ENCODE data around the gene ABHD14A. TPM values are rescaled to one million over a fixed set of nuclear protein-coding genes. Genes with fewer than 3 reads are reported as not detected.

The ABHD14A gene
- total RNA-seq, 1 donor from 2014 or later: 5.4 TPM

GRCh38 chr3:51961602-51962569, 13.0 kb upstream of the ABHD14A start:
- peaks cover 17% of the 10 kb centered on the region for H3K27me3 Mint-ChIP-seq (ENCODE audit: unreplicated experiment)
- H3K9me3 Mint-ChIP-seq (ENCODE audit: unreplicated experiment): no peaks in the 10 kb centered on the region
- DNase-seq (ENCODE audit: low spot score): no peak
- H3K4me3 Mint-ChIP-seq (ENCODE audit: unreplicated experiment): no peak overlapping the region
- H3K4me1 Mint-ChIP-seq (ENCODE audit: unreplicated experiment): peaks cover 9% of the 10 kb centered on the region
- TF ChIP-seq CTCF (IDR thresholded peaks at IDR 0.05; ENCODE audit: unreplicated experiment): no peak
- H3K27ac Mint-ChIP-seq (ENCODE audit: unreplicated experiment): no peak overlapping the region
- H3K36me3 Mint-ChIP-seq (ENCODE audit: low read depth, unreplicated experiment): peaks cover 4% of the 10 kb centered on the region

GRCh38 chr3:51962854-51963530, 11.9 kb upstream of the ABHD14A start:
- TF ChIP-seq CTCF (IDR thresholded peaks at IDR 0.05; ENCODE audit: unreplicated experiment): no peak
- Mint-ChIP-seq H3K4me1 (ENCODE audit: unreplicated experiment) (peaks cover 9% of the 10 kb centered on the region), H3K36me3 (ENCODE audit: low read depth, unreplicated experiment) (peaks cover 4% of the 10 kb centered on the region), H3K4me3 (ENCODE audit: unreplicated experiment) (no peak overlapping the region), H3K27me3 (ENCODE audit: unreplicated experiment) (peaks cover 17% of the 10 kb centered on the region), H3K27ac (ENCODE audit: unreplicated experiment) (no peak overlapping the region), H3K9me3 (ENCODE audit: unreplicated experiment) (no peaks in the 10 kb centered on the region)
- no peak for DNase-seq (ENCODE audit: low spot score)

DNA sequence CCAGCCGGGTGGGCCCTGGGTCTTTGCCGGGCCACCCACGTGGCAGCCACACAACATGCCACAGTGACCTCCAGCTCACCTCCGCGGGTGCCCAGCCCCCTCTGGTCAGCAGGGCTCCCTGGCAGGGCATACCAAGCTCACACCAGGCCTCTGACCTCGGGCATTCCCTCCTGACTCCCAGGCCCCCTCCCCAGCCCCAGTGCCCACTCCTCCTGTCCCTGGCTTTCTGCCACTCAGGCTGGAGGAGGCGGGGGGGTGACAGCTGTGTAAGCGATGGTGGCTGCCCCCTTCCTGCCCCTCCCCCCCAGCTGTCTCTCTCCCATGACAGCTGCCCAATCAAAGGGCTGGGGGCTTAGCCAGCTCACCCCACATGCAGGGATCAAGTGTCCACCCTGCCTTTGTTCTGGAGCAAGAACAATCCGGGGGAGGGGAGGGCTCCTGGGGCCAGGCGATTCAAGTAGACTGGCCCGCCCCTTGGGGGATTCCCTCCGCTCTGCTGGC, 10.9 kb upstream of the ABHD14A start:
- peaks cover 14% of the 10 kb centered on the region for H3K4me1 Mint-ChIP-seq (ENCODE audit: unreplicated experiment)
- no peak overlapping the region for H3K4me3 Mint-ChIP-seq (ENCODE audit: unreplicated experiment)
- peaks cover under 1% of the 10 kb centered on the region for H3K36me3 Mint-ChIP-seq (ENCODE audit: low read depth, unreplicated experiment)
- no peaks in the 10 kb centered on the region for H3K9me3 Mint-ChIP-seq (ENCODE audit: unreplicated experiment)
- peaks cover 18% of the 10 kb centered on the region for H3K27me3 Mint-ChIP-seq (ENCODE audit: unreplicated experiment)
- no peak for TF ChIP-seq CTCF (IDR thresholded peaks at IDR 0.05; ENCODE audit: unreplicated experiment)
- no peak for DNase-seq (ENCODE audit: low spot score)
- no peak overlapping the region for H3K27ac Mint-ChIP-seq (ENCODE audit: unreplicated experiment)

DNA sequence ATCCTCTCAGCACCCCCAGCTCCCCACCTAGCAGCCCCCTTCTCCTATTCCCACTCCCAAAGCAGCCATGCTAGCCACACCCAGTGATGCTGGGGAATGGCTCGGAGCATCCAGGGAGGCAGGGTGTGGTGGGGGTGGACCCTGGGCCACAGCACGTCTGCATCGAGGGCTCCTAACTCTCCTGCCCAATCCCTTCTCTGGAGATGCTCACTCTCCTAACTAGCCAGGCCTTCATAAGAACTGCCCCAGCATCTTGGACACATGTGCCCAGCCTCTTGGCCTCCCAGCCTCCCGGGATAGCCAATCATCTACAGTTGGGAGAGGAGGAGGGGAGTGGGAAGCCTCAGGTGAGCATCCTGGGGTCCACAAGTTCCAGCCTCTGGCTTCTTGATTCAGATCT, 10.3 kb upstream of the ABHD14A start:
- Mint-ChIP-seq H3K4me3 (ENCODE audit: unreplicated experiment) (no peak overlapping the region), H3K36me3 (ENCODE audit: low read depth, unreplicated experiment) (peaks cover 3% of the 10 kb centered on the region), H3K27ac (ENCODE audit: unreplicated experiment) (no peak overlapping the region), H3K9me3 (ENCODE audit: unreplicated experiment) (no peaks in the 10 kb centered on the region), H3K27me3 (ENCODE audit: unreplicated experiment) (peaks cover 17% of the 10 kb centered on the region), H3K4me1 (ENCODE audit: unreplicated experiment) (peaks cover 18% of the 10 kb centered on the region)
- no peak for TF ChIP-seq CTCF (IDR thresholded peaks at IDR 0.05; ENCODE audit: unreplicated experiment)
- DNase-seq (ENCODE audit: low spot score): no peak
